Suprapubic skin (tissue), 4 donors: ENCODE results near the gene KRTAP10-11. TPM values are rescaled to one million over a fixed set of nuclear protein-coding genes. Genes with fewer than 3 reads are reported as not detected.

Source experiments
- DNase-seq, 2 donors: peaks; one replicate each; pipeline ENCODE4 v3.0.0-alpha.2; 2019; ENCODE audit warnings: low spot score in 2 of 2
- H3K27ac ChIP-seq: fragments of 200-600 bp; sonication (generic); one replicate; pipeline ENCODE4 v1.5.1; 2019
- H3K27me3 ChIP-seq: fragments of 200-600 bp; sonication (generic); one replicate; pipeline ENCODE4 v1.5.1; 2019
- H3K36me3 ChIP-seq: fragments of 200-600 bp; sonication (generic); one replicate; pipeline ENCODE4 v1.5.1; 2019
- H3K4me1 ChIP-seq: fragments of 200-600 bp; sonication (generic); one replicate; pipeline ENCODE4 v1.5.1; 2019
- H3K4me3 ChIP-seq: fragments of 200-600 bp; sonication (generic); one replicate; pipeline ENCODE4 v1.5.1; 2019; ENCODE audit warnings: mild to moderate bottlenecking
- H3K9me3 ChIP-seq: fragments of 200-600 bp; sonication (generic); one replicate; pipeline ENCODE4 v1.5.1; 2019
- CTCF ChIP-seq, 2 donors: fragments of 200-600 bp in 1 of 2; fragments of 450-650 bp in 1 of 2; sonication (generic) in 1 of 2; IDR thresholded peaks; one replicate each; pipeline ENCODE4 v1.5.1; 2016 to 2019; ENCODE audit warnings: antibody characterized with exemption in 2 of 2, mild to moderate bottlenecking in 1 of 2, moderate library complexity in 1 of 2
- EP300 ChIP-seq: sonication (generic); formaldehyde crosslinking; IDR thresholded peaks from one replicate; pipeline ENCODE4 v1.6.1; 2017; ENCODE audit warnings: antibody characterized with exemption
- POLR2A ChIP-seq, 2 donors: fragments of 450-650 bp; IDR thresholded peaks; one replicate each; pipeline ENCODE4 v1.6.1; 2017; ENCODE audit warnings: antibody characterized with exemption in 2 of 2, mild to moderate bottlenecking in 2 of 2, moderate library complexity in 2 of 2
- POLR2AphosphoS5 ChIP-seq, 3 donors: sonication (generic); formaldehyde crosslinking; IDR thresholded peaks; one replicate each; pipeline ENCODE4 v1.6.1; 2017; ENCODE audit warnings: antibody characterized with exemption in 3 of 3
- WGBS: methylation state at CpG from one replicate; pipeline ENCODE4 v1.1.5; 2018; 5-methylcytosine and 5-hydroxymethylcytosine counted together
- total RNA-seq, 4 donors: library from RNA; depleted of rRNA; stranded (reverse); fragments of >200 nt; gene quantifications; one replicate each; pipeline ENCODE4 v1.1.0, GENCODE V29; 2016

Gene KRTAP10-11
- total RNA-seq, 4 donors from 2014 or later = 1.9 to 11.7 (median 3.5) TPM; not detected in 1

GRCh38 chr21:44614961-44615391 is 31.2 kb upstream of the KRTAP10-11 start:
- 89% methylated on average over 28 of the region's 28 CpGs for WGBS
- Histone ChIP-seq H3K4me1 (no peaks in the 10 kb centered on the region), H3K27me3 (peaks cover 38% of the 10 kb centered on the region), H3K9me3 (peaks cover 6% of the 10 kb centered on the region), H3K4me3 (no peak overlapping the region), H3K36me3 (no peaks in the 10 kb centered on the region), H3K27ac (no peak overlapping the region)
- TF ChIP-seq POLR2AphosphoS5 (IDR thresholded peaks at IDR 0.05) (no peak), EP300 (no peak), POLR2A (IDR thresholded peaks at IDR 0.05) (no peak), CTCF (IDR thresholded peaks at IDR 0.05) (no peak)
- DNase-seq = peak in 1 of 2 donors; percentile 70

- Histone ChIP-seq H3K36me3 (no peaks in the 10 kb centered on the region), H3K4me1 (no peaks in the 10 kb centered on the region), H3K4me3 (no peak overlapping the region), H3K9me3 (peaks cover 7% of the 10 kb centered on the region), H3K27ac (no peak overlapping the region), H3K27me3 (peaks cover 38% of the 10 kb centered on the region)
- TF ChIP-seq POLR2AphosphoS5 (IDR thresholded peaks at IDR 0.05) = no peak
- TF ChIP-seq CTCF (IDR thresholded peaks at IDR 0.05) = no peak
- TF ChIP-seq EP300 = no peak
- TF ChIP-seq POLR2A (IDR thresholded peaks at IDR 0.05) = no peak
- DNase-seq = no peak
- WGBS = 85% methylated on average over 8 of the region's 8 CpGs
Measured at GRCh38 chr21:44615466-44615865, 30.7 kb upstream of the KRTAP10-11 start.

GRCh38 chr21:44615911-44616590 is 30.2 kb upstream of the KRTAP10-11 start:
- H3K9me3 ChIP-seq = peaks cover 7% of the 10 kb centered on the region
- 56% methylated on average over 9 of the region's 17 CpGs for WGBS
- no peak for TF ChIP-seq POLR2AphosphoS5 (IDR thresholded peaks at IDR 0.05)
- TF ChIP-seq CTCF (IDR thresholded peaks at IDR 0.05) = no peak
- TF ChIP-seq POLR2A (IDR thresholded peaks at IDR 0.05) = no peak
- no peak for DNase-seq
- H3K27ac ChIP-seq = no peak overlapping the region
- no peaks in the 10 kb centered on the region for H3K4me1 ChIP-seq
- H3K36me3 ChIP-seq = no peaks in the 10 kb centered on the region
- peaks cover 38% of the 10 kb centered on the region for H3K27me3 ChIP-seq
- no peak overlapping the region for H3K4me3 ChIP-seq

GRCh38 chr21:44616591-44616926 is 29.7 kb upstream of the KRTAP10-11 start:
- H3K27me3 ChIP-seq = peaks cover 38% of the 10 kb centered on the region
- TF ChIP-seq EP300 = no peak

GRCh38 chr21:44617071-44617501 is 29.1 kb upstream of the KRTAP10-11 start:
- H3K4me3 ChIP-seq = no peak overlapping the region
- no peaks in the 10 kb centered on the region for H3K36me3 ChIP-seq
- no peak for TF ChIP-seq EP300
- no peak for TF ChIP-seq POLR2A (IDR thresholded peaks at IDR 0.05)
- TF ChIP-seq CTCF (IDR thresholded peaks at IDR 0.05) = no peak
- TF ChIP-seq POLR2AphosphoS5 (IDR thresholded peaks at IDR 0.05) = no peak
- no peak overlapping the region for H3K27ac ChIP-seq
- DNase-seq = no peak
- WGBS = 66% methylated on average over 2 of the region's 8 CpGs
- H3K9me3 ChIP-seq = peaks cover 7% of the 10 kb centered on the region
- H3K27me3 ChIP-seq = peaks cover 37% of the 10 kb centered on the region
- H3K4me1 ChIP-seq = no peaks in the 10 kb centered on the region

More at GRCh38 chr21:44616591-44616926, 29.7 kb upstream of the KRTAP10-11 start:
- H3K4me3 ChIP-seq = no peak overlapping the region
- 67% methylated on average over 8 of the region's 16 CpGs for WGBS
- H3K9me3 ChIP-seq = peaks cover 7% of the 10 kb centered on the region
- no peaks in the 10 kb centered on the region for H3K36me3 ChIP-seq
- DNase-seq = no peak
- H3K4me1 ChIP-seq = no peaks in the 10 kb centered on the region
- H3K27ac ChIP-seq = no peak overlapping the region
